BJ (cell line): ENCODE measurements around the gene GPLD1. TPM values are rescaled to one million over a fixed set of nuclear protein-coding genes. Genes with fewer than 3 reads are reported as not detected.
"Not testable (repeated sequence)": the region's sequence is repeated elsewhere in the genome, so short reads cannot be mapped to it uniquely, and the experiment has no call there.

Experiments used
- CTCF ChIA-PET: fragments of 350-600 bp; formaldehyde crosslinking; extraction: SDS; loops from one replicate; lab custom pipeline; 2021; ENCODE audit warnings: antibody characterized with exemption, inconsistent platforms; lab: Yijun Ruan, JAX
- POLR2A ChIA-PET: fragments of 300-600 bp; sonication (Branson Sonifier 250); formaldehyde crosslinking; extraction: SDS; loops from one replicate; lab custom pipeline; 2021; ENCODE audit warnings: antibody characterized with exemption; lab: Charles Lee
- DNase-seq: peaks from one replicate; pipeline ENCODE4 v3.0.0-alpha.2; 2011; ENCODE audit warnings: low read depth
- H3K27me3 ChIP-seq: 2 replicates; pipeline ENCODE4 v1.6.0; 2011; ENCODE audit warnings: low read length; ENCODE audit not compliant: control insufficient read depth, insufficient read depth
- H3K36me3 ChIP-seq: 2 replicates; pipeline ENCODE4 v1.5.1; 2011; ENCODE audit warnings: low read length; ENCODE audit not compliant: control insufficient read depth, insufficient read depth
- H3K4me3 ChIP-seq: 2 replicates; pipeline ENCODE4 v1.5.1; 2011; ENCODE audit warnings: low read depth, mild to moderate bottlenecking, control low read depth, low read length
- polyA plus RNA-seq: library from polyadenylated mRNA; depleted of rRNA; stranded (reverse); fragments of >200 nt; gene quantifications from 2 replicates; pipeline ENCODE4 v1.2.3, GENCODE V29; 2011
- TF ChIP-seq, protein P1 (sequence below): IDR thresholded peaks from 2 replicates; pipeline ENCODE4 v1.5.1; 2011; ENCODE audit warnings: low read depth, mild to moderate bottlenecking, control low read depth, inconsistent platforms, low read length, moderate library complexity; ENCODE audit not compliant: insufficient read depth

The GPLD1 gene
- polyA plus RNA-seq, 1 experiment, result 0.22 TPM

DNA sequence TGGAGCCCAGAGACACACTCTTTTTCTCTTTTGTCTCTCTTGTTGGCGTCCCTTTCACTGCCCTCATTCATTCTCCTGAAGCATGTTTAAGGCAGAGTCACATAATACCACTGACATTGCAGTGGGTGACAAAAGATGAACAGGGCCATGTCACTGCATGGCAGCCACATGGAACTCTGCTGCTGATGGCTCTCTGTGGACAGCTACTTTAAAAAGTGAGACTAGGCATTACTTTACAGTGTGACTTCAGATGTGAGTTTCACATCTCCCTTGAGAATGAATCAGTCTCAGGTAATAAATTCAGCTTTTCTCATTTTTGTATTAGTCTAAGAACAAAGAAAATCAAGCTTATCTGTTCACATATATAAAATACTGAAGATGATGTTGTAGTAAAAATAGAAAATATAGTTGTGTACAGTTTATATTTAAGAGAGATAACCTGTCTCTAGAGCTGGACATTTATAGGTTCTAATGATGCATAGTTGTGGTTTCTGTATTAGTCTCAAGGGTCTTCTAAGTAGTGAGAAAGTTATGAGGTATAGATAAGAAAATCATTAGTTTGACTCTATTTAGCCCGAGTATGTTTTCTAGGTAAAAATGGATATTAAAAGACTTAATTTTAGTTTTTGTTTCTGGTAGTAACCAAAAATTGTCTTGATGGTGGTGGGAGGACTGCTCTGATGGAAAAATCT is 80.5 kb downstream of the GPLD1 start:
- TF ChIP-seq, protein P1, sequence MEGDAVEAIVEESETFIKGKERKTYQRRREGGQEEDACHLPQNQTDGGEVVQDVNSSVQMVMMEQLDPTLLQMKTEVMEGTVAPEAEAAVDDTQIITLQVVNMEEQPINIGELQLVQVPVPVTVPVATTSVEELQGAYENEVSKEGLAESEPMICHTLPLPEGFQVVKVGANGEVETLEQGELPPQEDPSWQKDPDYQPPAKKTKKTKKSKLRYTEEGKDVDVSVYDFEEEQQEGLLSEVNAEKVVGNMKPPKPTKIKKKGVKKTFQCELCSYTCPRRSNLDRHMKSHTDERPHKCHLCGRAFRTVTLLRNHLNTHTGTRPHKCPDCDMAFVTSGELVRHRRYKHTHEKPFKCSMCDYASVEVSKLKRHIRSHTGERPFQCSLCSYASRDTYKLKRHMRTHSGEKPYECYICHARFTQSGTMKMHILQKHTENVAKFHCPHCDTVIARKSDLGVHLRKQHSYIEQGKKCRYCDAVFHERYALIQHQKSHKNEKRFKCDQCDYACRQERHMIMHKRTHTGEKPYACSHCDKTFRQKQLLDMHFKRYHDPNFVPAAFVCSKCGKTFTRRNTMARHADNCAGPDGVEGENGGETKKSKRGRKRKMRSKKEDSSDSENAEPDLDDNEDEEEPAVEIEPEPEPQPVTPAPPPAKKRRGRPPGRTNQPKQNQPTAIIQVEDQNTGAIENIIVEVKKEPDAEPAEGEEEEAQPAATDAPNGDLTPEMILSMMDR, result no peak
- CTCF ChIA-PET, result interaction anchor here (0.6 to 1.1 kb wide), 3 partner anchors 9 to 22 kb away, joined by 3 to 4 read pairs (median 4); no protein-coding TSS in a partner anchor
- POLR2A ChIA-PET, result no interaction called here
- no peak overlapping the region for H3K4me3 ChIP-seq
- H3K36me3 ChIP-seq, result peaks cover 6% of the 10 kb centered on the region
- no peaks in the 10 kb centered on the region for H3K27me3 ChIP-seq
- DNase-seq, result no peak

DNA sequence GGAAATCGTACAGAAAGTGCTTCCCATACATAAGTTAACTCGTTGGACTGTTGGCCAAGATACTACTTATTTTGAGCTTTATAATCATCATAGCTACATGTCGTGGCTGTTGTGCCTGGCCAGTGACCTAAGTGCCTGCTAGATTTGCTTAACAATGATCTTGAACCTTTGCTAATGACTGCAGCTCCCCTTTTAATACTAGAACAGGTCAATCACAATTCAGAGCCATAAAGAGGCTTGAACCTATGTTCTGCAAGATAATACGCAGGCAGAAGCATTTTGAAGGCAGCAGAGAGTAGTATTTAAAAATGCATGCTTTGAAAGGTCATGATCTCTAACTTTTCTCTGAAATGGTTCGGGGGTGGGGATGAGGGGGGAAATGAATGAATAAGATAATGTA is 84.1 kb downstream of the GPLD1 start:
- ChIA-PET CTCF (no interaction called here), POLR2A (no interaction called here)
- H3K27me3 ChIP-seq, result no peaks in the 10 kb centered on the region; the same call in 1 of the 2 replicates
- H3K4me3 ChIP-seq, result no peak overlapping the region
- H3K36me3 ChIP-seq, result peaks cover 2% of the 10 kb centered on the region; the same call in 1 of the 2 replicates
- no peak for DNase-seq
- TF ChIP-seq, protein P1, result no peak

DNA sequence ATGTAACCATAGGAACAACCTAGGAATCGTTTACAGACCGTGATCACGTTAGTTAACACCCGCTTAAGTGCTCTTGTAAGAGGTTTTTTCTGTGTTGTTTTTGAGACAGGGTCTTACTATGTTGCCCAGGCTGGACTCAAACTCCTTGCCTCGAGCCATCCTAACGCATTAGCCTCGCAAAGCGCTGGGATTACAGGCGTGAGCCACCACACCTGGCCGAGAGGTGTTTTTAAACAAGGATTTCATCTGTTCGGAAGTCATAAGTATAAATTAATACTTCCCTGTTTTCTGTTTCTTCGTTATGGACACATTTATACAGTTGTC is 85.9 kb downstream of the GPLD1 start:
- TF ChIP-seq, protein P1, result no peak
- DNase-seq, result no peak
- Histone ChIP-seq H3K4me3 (peak overlapping the region; percentile 68), H3K27me3 (no peaks in the 10 kb centered on the region; the same call in 1 of the 2 replicates), H3K36me3 (peaks cover 2% of the 10 kb centered on the region; the same call in 1 of the 2 replicates)
- ChIA-PET POLR2A (no interaction called here), CTCF (no interaction called here)

DNA sequence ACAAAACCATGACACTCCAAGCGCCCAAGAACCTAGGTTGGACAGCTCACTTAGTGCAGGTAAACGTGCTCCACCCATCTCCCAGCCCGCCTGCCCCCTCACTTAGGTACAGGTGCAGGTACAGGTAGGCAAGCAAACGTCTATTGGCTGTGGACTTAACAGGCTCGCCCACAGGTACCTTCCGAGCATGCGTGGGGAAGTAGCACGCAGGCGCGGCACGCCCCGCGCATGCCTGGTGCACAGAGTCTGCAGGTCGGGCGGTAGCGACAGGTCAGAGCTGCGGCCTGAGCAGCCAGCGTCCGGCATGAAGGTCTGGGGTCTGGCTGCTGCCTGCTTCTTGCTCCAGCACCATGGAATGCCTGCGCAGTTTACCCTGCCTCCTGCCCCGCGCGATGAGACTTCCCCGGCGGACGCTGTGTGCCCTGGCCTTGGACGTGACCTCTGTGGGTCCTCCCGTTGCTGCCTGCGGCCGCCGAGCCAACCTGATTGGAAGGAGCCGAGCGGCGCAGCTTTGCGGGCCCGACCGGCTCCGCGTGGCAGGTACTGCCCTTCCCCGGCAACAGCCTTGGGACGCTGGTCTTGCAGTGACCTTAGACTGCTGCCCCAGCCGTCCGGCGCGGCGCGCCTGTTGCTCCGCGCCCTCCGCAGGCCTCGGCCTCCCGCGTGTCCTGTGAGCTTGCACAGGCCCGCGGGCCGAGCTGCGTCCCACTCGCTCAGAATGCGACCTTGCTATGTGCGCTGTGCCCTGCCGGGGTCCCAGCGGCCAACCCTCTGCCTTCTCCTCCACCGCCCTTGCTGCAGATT is 86.5 kb downstream of the GPLD1 start, which contains the start of gene MRS2:
Gene MRS2 (plus strand): TSS at position 240 of the 804 bp plus-strand sequence. CDS start 111 bp downstream, at position 351.
- Histone ChIP-seq H3K36me3 (peaks cover 2% of the 10 kb centered on the region; the same call in 1 of the 2 replicates), H3K27me3 (no peaks in the 10 kb centered on the region; the same call in 1 of the 2 replicates), H3K4me3 (peak within 1 kb of the TSS; percentile 68)
- CTCF ChIA-PET, result interaction anchor here (0.7 to 0.9 kb wide), 2 partner anchors 30 to 169 kb away, joined by 3 read pairs; no protein-coding TSS in a partner anchor
- POLR2A ChIA-PET, result no interaction called here
- TF ChIP-seq, protein P1, result no peak
- peak; percentile 31 for DNase-seq

DNA sequence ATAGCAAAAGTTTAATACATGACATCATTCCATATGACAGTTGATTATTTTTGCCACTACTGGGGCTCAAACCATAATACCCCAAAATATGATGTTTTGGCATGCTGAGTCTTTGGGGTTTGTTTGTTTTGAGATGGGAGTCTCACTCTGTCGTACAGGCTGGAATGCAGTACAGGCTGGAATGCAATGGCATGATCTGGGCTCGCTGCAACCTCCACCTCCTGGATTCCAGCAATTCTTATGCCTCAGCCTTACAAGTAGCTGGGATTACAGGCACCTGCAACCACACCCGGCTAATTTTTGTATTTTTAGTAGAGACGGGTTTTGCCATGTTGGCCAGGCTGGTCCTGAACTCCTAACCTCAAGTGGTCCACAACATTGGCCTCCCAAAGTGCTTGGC is 87.9 kb downstream of the GPLD1 start:
- Histone ChIP-seq H3K36me3 (peaks cover 2% of the 10 kb centered on the region; the same call in 1 of the 2 replicates), H3K27me3 (no peaks in the 10 kb centered on the region; the same call in 1 of the 2 replicates), H3K4me3 (no peak overlapping the region)
- ChIA-PET POLR2A (no interaction called here), CTCF (no interaction called here)
- DNase-seq, result no peak
- TF ChIP-seq, protein P1, result no peak

DNA sequence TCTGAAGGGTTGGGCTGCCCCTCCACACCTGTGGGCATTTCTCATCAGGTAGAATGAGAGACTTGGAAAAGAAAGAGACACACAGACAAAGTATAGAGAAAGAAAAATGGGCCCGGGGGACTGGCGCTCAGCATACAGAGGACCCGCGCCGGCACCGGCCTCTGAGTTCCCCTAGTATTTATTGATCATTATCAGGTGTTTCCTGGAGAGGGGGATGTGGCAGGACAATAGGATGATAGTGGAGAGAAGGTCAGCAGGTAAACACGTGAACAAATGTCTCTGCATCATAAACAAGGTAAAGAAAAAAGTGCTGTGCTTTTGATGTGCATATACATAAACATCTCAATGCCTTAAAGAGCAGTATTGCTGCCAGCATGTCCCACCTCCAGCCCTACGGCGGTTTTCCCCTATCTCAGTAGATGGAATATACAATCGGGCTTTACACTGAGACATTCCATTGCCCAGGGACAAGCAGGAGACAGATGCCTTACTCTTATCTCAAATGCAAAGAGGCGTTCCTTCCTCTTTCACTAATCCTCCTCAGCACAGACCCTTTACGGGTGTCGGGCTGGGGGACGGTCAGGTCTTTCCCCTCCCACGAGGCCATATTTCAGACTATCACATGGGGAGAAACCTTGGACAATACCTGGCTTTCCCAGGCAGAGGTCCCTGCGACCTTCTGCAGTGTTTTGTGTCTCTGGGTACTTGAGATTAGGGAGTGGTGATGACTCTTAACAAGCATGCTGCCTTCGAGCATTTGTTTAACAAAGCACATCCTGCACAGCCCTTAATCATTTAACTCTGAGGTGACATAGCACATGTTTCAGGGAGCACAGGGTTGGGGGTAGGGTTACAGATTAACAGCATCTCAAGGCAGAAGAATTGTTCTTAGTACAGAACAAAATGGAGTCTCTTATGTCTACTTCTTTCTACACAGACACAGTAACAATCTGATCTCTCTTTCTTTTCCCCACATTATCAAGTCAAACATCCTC is 89.0 kb downstream of the GPLD1 start:
- H3K36me3 ChIP-seq, H3K27me3 ChIP-seq, H3K4me3 ChIP-seq, DNase-seq, CTCF ChIA-PET, POLR2A ChIA-PET: not testable (repeated sequence)
